ENCODE measurements around the gene PNCK. TPM values are rescaled to one million over a fixed set of nuclear protein-coding genes. Genes with fewer than 3 reads are reported as not detected.

Gene PNCK
- total and polyA plus RNA-seq, 2 of the 13 experiments (the other 11 are each of a cell fraction or from before 2014, with no cell fraction given): 33.1 TPM; not detected in 1

- TF ChIP-seq MAX (IDR thresholded peaks at IDR 0.05): no peak
- 0 out of 2 replicates have a peak, but pooled peaks have one; percentile 15 for TF ChIP-seq FOXP4 (CRISPR knock-in tag; IDR thresholded peaks at IDR 0.05)
- TF ChIP-seq FOXA3 (CRISPR knock-in tag; IDR thresholded peaks at IDR 0.05): peak; percentile 49
- TF ChIP-seq SPEN (CRISPR knock-in tag; IDR thresholded peaks at IDR 0.05; ENCODE audit: low read depth): 0 out of 2 replicates have a peak, but pooled peaks have one; percentile 27
- no peak for TF ChIP-seq LCORL (IDR thresholded peaks at IDR 0.05)
- TF ChIP-seq LCORL (CRISPR knock-in tag; IDR thresholded peaks at IDR 0.05): peak; percentile 46; the same call in 1 of the 2 replicates
- peak; percentile 70 for TF ChIP-seq HDAC1 (CRISPR knock-in tag; IDR thresholded peaks at IDR 0.05)
- TF ChIP-seq ZNF446 (CRISPR knock-in tag; IDR thresholded peaks at IDR 0.05): no peak
- 0 out of 2 replicates have a peak, but pooled peaks have one; percentile 18 for TF ChIP-seq HNRNPL (IDR thresholded peaks at IDR 0.05; ENCODE audit: low read depth, low read length)
- no peak for TF ChIP-seq ZNF703 (CRISPR knock-in tag; IDR thresholded peaks at IDR 0.05; ENCODE audit: borderline replicate concordance)
Measured at GRCh38 chrX:153637121-153638040, 36.2 kb downstream of the PNCK start (continued).

Data from HepG2 (cell line).